SK-N-SH treated with all-trans-retinoic acid at 6 μM for 48 hours (cell line): ENCODE measurements around the gene RNF112.

Source experiments
- ATAC-seq: fragments of 200-7000 bp; cut with Tn5 transposase; 3 replicates; pipeline ENCODE4 v1.9.1; 2020; ENCODE audit warnings: mild to moderate bottlenecking, moderate library complexity
- ARNTL ChIP-seq: fragments of 450-650 bp; formaldehyde crosslinking; IDR thresholded peaks from 2 replicates; pipeline ENCODE4 v1.5.0; 2020; ENCODE audit warnings: low read depth, mild to moderate bottlenecking, moderate library complexity, borderline replicate concordance
- BACH2 ChIP-seq: fragments of 250-450 bp; sonication (Bioruptor Pico); IDR thresholded peaks from 2 replicates; pipeline ENCODE4 v1.9.0; 2021; ENCODE audit warnings: mild to moderate bottlenecking, borderline replicate concordance
- CREB5 ChIP-seq: fragments of 250-450 bp; sonication (Bioruptor Pico); IDR thresholded peaks from 2 replicates; pipeline ENCODE4 v1.5.1; 2020; ENCODE audit warnings: low read depth, mild to moderate bottlenecking, moderate library complexity
- CSDC2 ChIP-seq: fragments of 250-450 bp; sonication (Bioruptor Pico); IDR thresholded peaks from 2 replicates; pipeline ENCODE4 v1.5.0; 2020; ENCODE audit warnings: mild to moderate bottlenecking, moderate library complexity
- CSRNP3 ChIP-seq: fragments of 250-450 bp; sonication (Bioruptor Pico); IDR thresholded peaks from 2 replicates; pipeline ENCODE4 v1.5.1; 2021; ENCODE audit warnings: mild to moderate bottlenecking, moderate library complexity
- ESRRG ChIP-seq: fragments of 250-450 bp; sonication (Bioruptor Pico); IDR thresholded peaks from 2 replicates; pipeline ENCODE4 v1.6.1; 2021; ENCODE audit warnings: mild to moderate bottlenecking
- ISL1 ChIP-seq: fragments of 250-450 bp; sonication (Bioruptor Pico); IDR thresholded peaks from 2 replicates; pipeline ENCODE4 v2.1.2; 2022; ENCODE audit warnings: mild to moderate bottlenecking, moderate library complexity
- OSR1 ChIP-seq: fragments of 250-450 bp; sonication (Bioruptor Pico); IDR thresholded peaks from 2 replicates; pipeline ENCODE4 v1.8.0; 2022; ENCODE audit warnings: moderate library complexity, mild to moderate bottlenecking, inconsistent platforms
- PATZ1 ChIP-seq: fragments of 250-450 bp; sonication (Bioruptor Pico); IDR thresholded peaks from 2 replicates; pipeline ENCODE4 v1.8.0; 2020; ENCODE audit warnings: mild to moderate bottlenecking, moderate library complexity, borderline replicate concordance
- POU6F1 ChIP-seq: fragments of 250-450 bp; sonication (Bioruptor Pico); IDR thresholded peaks from 2 replicates; pipeline ENCODE4 v1.8.0; 2021; ENCODE audit warnings: low read depth, mild to moderate bottlenecking, moderate library complexity, borderline replicate concordance
- PPARA ChIP-seq: fragments of 250-450 bp; sonication (Bioruptor Pico); IDR thresholded peaks from 2 replicates; pipeline ENCODE4 v1.5.0; 2020; ENCODE audit warnings: mild to moderate bottlenecking, borderline replicate concordance
- RARB ChIP-seq: fragments of 250-450 bp; sonication (Bioruptor Pico); IDR thresholded peaks from 2 replicates; pipeline ENCODE4 v1.8.0; 2021; ENCODE audit warnings: mild to moderate bottlenecking, moderate library complexity
- SNAI2 ChIP-seq: fragments of 250-450 bp; sonication (Bioruptor Pico); IDR thresholded peaks from 2 replicates; pipeline ENCODE4 v1.5.0; 2020; ENCODE audit warnings: mild to moderate bottlenecking, moderate library complexity
- TCF4 ChIP-seq: fragments of 250-450 bp; sonication (Bioruptor Pico); IDR thresholded peaks from 2 replicates; pipeline ENCODE4 v1.8.0; 2021; ENCODE audit warnings: mild to moderate bottlenecking, moderate library complexity, borderline replicate concordance
- TOX ChIP-seq: fragments of 250-450 bp; sonication (Bioruptor Pico); IDR thresholded peaks from 2 replicates; pipeline ENCODE4 v1.8.0; 2021; ENCODE audit warnings: mild to moderate bottlenecking, moderate library complexity, borderline replicate concordance
- TSHZ2 ChIP-seq: fragments of 250-450 bp; sonication (Bioruptor Pico); IDR thresholded peaks from 2 replicates; pipeline ENCODE4 v1.5.0; 2020; ENCODE audit warnings: mild to moderate bottlenecking, moderate library complexity
- ZC3H10 ChIP-seq: fragments of 250-450 bp; sonication (Bioruptor Pico); IDR thresholded peaks from 2 replicates; pipeline ENCODE4 v1.5.1; 2021; ENCODE audit warnings: mild to moderate bottlenecking, moderate library complexity
- ZFP3 ChIP-seq: fragments of 250-450 bp; sonication (Bioruptor Pico); IDR thresholded peaks from 2 replicates; pipeline ENCODE4 v1.5.0; 2020; ENCODE audit warnings: mild to moderate bottlenecking, moderate library complexity
- ZFP30 ChIP-seq: fragments of 450-650 bp; formaldehyde crosslinking; IDR thresholded peaks from 2 replicates; pipeline ENCODE4 v1.5.0; 2022; ENCODE audit warnings: mild to moderate bottlenecking, moderate library complexity
- ZNF565 ChIP-seq: fragments of 450-650 bp; formaldehyde crosslinking; conservative IDR thresholded peaks from 2 replicates; pipeline ENCODE4 v1.5.0; 2020; ENCODE audit warnings: low read depth, mild to moderate bottlenecking, moderate library complexity
- ZNF70 ChIP-seq: fragments of 450-650 bp; formaldehyde crosslinking; IDR thresholded peaks from 2 replicates; pipeline ENCODE4 v1.5.0; 2020; ENCODE audit warnings: mild to moderate bottlenecking, moderate library complexity
- ZNF8 ChIP-seq: fragments of 450-650 bp; formaldehyde crosslinking; IDR thresholded peaks from 2 replicates; pipeline ENCODE4 v1.5.0; 2020; ENCODE audit warnings: mild to moderate bottlenecking, moderate library complexity

Gene RNF112

GRCh38 chr17:19392303-19392702 is 18.7 kb upstream of the RNF112 start:
- no peak for ATAC-seq
- TF ChIP-seq PPARA (CRISPR knock-in tag) (no peak), ZFP30 (CRISPR knock-in tag) (no peak), TSHZ2 (CRISPR knock-in tag) (no peak), BACH2 (no peak), OSR1 (CRISPR knock-in tag) (no peak), ZNF8 (CRISPR knock-in tag) (no peak), ESRRG (CRISPR knock-in tag) (no peak), ZC3H10 (CRISPR knock-in tag) (no peak), PATZ1 (no peak), CSRNP3 (CRISPR knock-in tag) (no peak), TOX (no peak), POU6F1 (no peak), ZNF565 (CRISPR knock-in tag) (no peak)
- TF ChIP-seq, all 23 proteins: peak for 0

GRCh38 chr17:19397556-19398041 is 13.4 kb upstream of the RNF112 start:
- TF ChIP-seq ARNTL (CRISPR knock-in tag) (no peak), ZNF8 (CRISPR knock-in tag) (no peak), BACH2 (no peak), TOX (no peak), RARB (CRISPR knock-in tag) (no peak), ZNF70 (CRISPR knock-in tag) (no peak), SNAI2 (CRISPR knock-in tag) (no peak), ZNF565 (CRISPR knock-in tag) (no peak), CSRNP3 (CRISPR knock-in tag) (no peak), ZFP30 (CRISPR knock-in tag) (no peak), TCF4 (no peak), PATZ1 (no peak), ZFP3 (no peak), PPARA (CRISPR knock-in tag) (no peak), ISL1 (CRISPR knock-in tag) (no peak), CSDC2 (CRISPR knock-in tag) (no peak), OSR1 (CRISPR knock-in tag) (no peak), ZC3H10 (CRISPR knock-in tag) (no peak), CREB5 (CRISPR knock-in tag) (no peak), POU6F1 (no peak)
- ATAC-seq = no peak; the same call in 1 of the 3 replicates
